H1 (cell line): ENCODE results near the gene VWF.

Experiments used
- EP300 ChIP-seq, 2 experiments: IDR thresholded peaks; 1 replicate in 1 of 2; 2 replicates in 1 of 2; pipeline ENCODE4 v1.6.1; 2011 to 2012; ENCODE audit warnings: low read depth in 2 of 2, low read length in 2 of 2, mild to moderate bottlenecking in 2 of 2, borderline replicate concordance in 1 of 2, inconsistent platforms in 1 of 2, moderate library complexity in 1 of 2
- EZH2 ChIP-seq: fragments of 200-600 bp; sonication (generic); IDR thresholded peaks from 2 replicates; pipeline ENCODE4 v1.7.1; 2012; ENCODE audit warnings: low read depth, mild to moderate bottlenecking, moderate library complexity, low read length, inconsistent platforms; ENCODE audit not compliant: severe bottlenecking
- JUN ChIP-seq: IDR thresholded peaks from 2 replicates; pipeline ENCODE4 v1.6.1; 2011; ENCODE audit warnings: low read depth, mild to moderate bottlenecking, improper control_type of control experiment, low read length
- MAFK ChIP-seq: IDR thresholded peaks from 2 replicates; pipeline ENCODE4 v1.6.1; 2012; ENCODE audit warnings: low read depth, mild to moderate bottlenecking, improper control_type of control experiment, low read length
- POLR2A ChIP-seq, 2 experiments: IDR thresholded peaks; 1 replicate in 1 of 2; 2 replicates in 1 of 2; pipeline ENCODE4 v1.6.1; 2011; ENCODE audit warnings: low read depth in 2 of 2, low read length in 2 of 2, mild to moderate bottlenecking in 2 of 2; ENCODE audit errors: control extremely low read depth in 1 of 2
- TF ChIP-seq, protein P1 (sequence below): IDR thresholded peaks from 2 replicates; pipeline ENCODE4 v1.6.1; 2012; ENCODE audit warnings: inconsistent platforms

DNA sequence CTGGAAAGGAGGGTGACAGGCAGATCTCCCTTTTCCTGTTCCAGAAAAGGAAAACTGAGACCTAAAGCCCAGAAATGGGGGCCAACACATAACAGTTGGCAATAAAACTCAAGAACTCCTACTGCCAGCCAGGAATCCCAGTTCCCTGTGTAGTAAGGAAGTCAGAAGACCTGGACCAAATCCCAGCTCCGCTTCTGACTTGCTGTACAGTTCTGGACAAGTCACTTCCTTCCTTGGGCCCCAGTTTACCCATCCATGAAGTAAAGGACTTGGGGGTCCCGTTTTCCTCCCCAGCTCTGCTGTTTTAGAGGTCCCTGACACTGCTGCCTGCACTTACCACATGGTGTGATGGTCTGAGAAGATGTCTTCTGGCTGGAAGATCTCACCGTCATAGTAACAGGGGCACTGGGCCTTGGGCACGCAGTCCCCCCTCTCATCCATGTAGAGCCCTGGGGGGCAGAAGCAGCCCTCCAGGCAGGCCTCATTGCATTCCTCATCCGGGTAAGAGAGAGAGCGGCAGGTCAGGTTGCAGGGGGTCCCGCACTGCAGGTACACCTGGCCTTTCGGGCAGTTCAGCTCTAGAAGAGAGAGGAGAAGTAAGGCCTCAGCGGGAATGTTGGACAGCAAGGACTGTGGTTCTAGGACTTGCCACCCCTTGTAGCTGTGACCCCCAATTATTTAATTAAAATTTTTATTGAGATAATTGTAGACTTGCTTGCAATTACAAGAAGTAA lies 72.1 kb downstream of the VWF start:
- TF ChIP-seq EZH2 (no peak), JUN (no peak), POLR2A (IDR thresholded peaks at IDR 0.05; ENCODE audit: control extremely low read depth in 1 of 2, low read depth in 2 of 2, low read length in 2 of 2) (no peak), MAFK (no peak), EP300 (IDR thresholded peaks at IDR 0.05; ENCODE audit: borderline replicate concordance in 1 of 2, low read depth in 2 of 2, low read length in 2 of 2) (no peak)
- TF ChIP-seq, protein P1, sequence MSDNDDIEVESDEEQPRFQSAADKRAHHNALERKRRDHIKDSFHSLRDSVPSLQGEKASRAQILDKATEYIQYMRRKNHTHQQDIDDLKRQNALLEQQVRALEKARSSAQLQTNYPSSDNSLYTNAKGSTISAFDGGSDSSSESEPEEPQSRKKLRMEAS, result no peak
